MCF 10A (cell line): ENCODE data around the gene IL32. TPM values are rescaled to one million over a fixed set of nuclear protein-coding genes. Genes with fewer than 3 reads are reported as not detected.
"Not testable (repeated sequence)": the region's sequence is repeated elsewhere in the genome, so short reads cannot be mapped to it uniquely, and the experiment has no call there.

Experiments used
- BruUV-seq: library from RNA; stranded (reverse); fragments of 400-500 nt; replicated peaks from 2 replicates; lab custom pipeline; 2021; lab: Mats Ljungman, UMichigan
- CTCF ChIA-PET: fragments of 300-600 bp; sonication (Branson Sonifier 250); formaldehyde crosslinking; extraction: SDS; loops from one replicate; lab custom pipeline; 2021; ENCODE audit warnings: antibody characterized with exemption, inconsistent platforms; lab: Yijun Ruan, JAX
- POLR2A ChIA-PET: fragments of 300-600, 350-650 bp; sonication (Branson Sonifier 250); formaldehyde crosslinking; extraction: SDS; loops from one replicate; lab custom pipeline; 2020; ENCODE audit warnings: antibody characterized with exemption, inconsistent platforms; lab: Yijun Ruan, JAX
- DNase-seq: peaks from one replicate; pipeline ENCODE4 v3.0.0-alpha.2; 2018; ENCODE audit not compliant: unreplicated experiment
- H3K27ac Mint-ChIP-seq: one replicate; pipeline ENCODE4 v1.8.0; 2022; ENCODE audit warnings: mild to moderate bottlenecking, low read depth, mixed read lengths; ENCODE audit not compliant: unreplicated experiment
- H3K27me3 Mint-ChIP-seq: one replicate; pipeline ENCODE4 v1.8.0; 2022; ENCODE audit warnings: mixed read lengths; ENCODE audit not compliant: insufficient read depth, unreplicated experiment
- H3K36me3 Mint-ChIP-seq: one replicate; pipeline ENCODE4 v1.8.0; 2022; ENCODE audit warnings: mild to moderate bottlenecking, moderate library complexity, mixed read lengths; ENCODE audit not compliant: insufficient read depth, unreplicated experiment
- H3K4me1 Mint-ChIP-seq: one replicate; pipeline ENCODE4 v1.8.0; 2022; ENCODE audit warnings: mixed read lengths; ENCODE audit not compliant: insufficient read depth, unreplicated experiment
- H3K4me3 Mint-ChIP-seq: one replicate; pipeline ENCODE4 v1.8.0; 2022; ENCODE audit warnings: mild to moderate bottlenecking, moderate library complexity, mixed read lengths; ENCODE audit not compliant: unreplicated experiment
- H3K9me3 Mint-ChIP-seq: one replicate; pipeline ENCODE4 v1.8.0; 2022; ENCODE audit warnings: mixed read lengths; ENCODE audit not compliant: unreplicated experiment
- CTCF ChIP-seq: fragments of 200-600 bp; IDR thresholded peaks from one replicate; pipeline ENCODE4 v1.8.0; 2022; ENCODE audit warnings: antibody characterized with exemption, mild to moderate bottlenecking; ENCODE audit not compliant: unreplicated experiment
- intact Hi-C: fragments of 100-400 bp; cut with micrococcal nuclease; formaldehyde crosslinking; loops from 2 replicates; pipeline ENCODE4 v1.14.1; 2022
- total RNA-seq: library from RNA; stranded (reverse); gene quantifications from 2 replicates; pipeline ENCODE4 v1.2.3, GENCODE V29; 2022

The IL32 gene
- total RNA-seq, 1 experiment from 2014 or later, result 29.8 TPM

- ChIA-PET CTCF (no interaction called here), POLR2A (interaction anchor here (0.6 to 1.2 kb wide), 3 partner anchors 19 to 26 kb away, joined by 3 read pairs; partner anchors contain the start of gene ZSCAN10)
- Mint-ChIP-seq H3K27ac (no peak overlapping the region), H3K36me3 (no peaks in the 10 kb centered on the region), H3K4me3 (no peak overlapping the region), H3K27me3 (peaks cover 37% of the 10 kb centered on the region), H3K9me3 (no peaks in the 10 kb centered on the region), H3K4me1 (no peaks in the 10 kb centered on the region)
- intact Hi-C loops, result no loop called here
- TF ChIP-seq CTCF, result no peak
- no TSS peak for BruUV-seq
- no peak for DNase-seq
These were observed 14.6 kb downstream of the IL32 start for GRCh38 chr16:3080024-3080423.

GRCh38 chr16:3081957-3082356 lies 16.5 kb downstream of the IL32 start:
- H3K27me3 Mint-ChIP-seq, result peaks cover 37% of the 10 kb centered on the region
- H3K9me3 Mint-ChIP-seq, BruUV-seq, H3K36me3 Mint-ChIP-seq, DNase-seq, CTCF ChIA-PET, H3K4me1 Mint-ChIP-seq, H3K4me3 Mint-ChIP-seq, H3K27ac Mint-ChIP-seq, intact Hi-C loops: not testable (repeated sequence)
- POLR2A ChIA-PET, result interaction anchor here (0.6 kb wide), 1 partner anchor 50 kb away, joined by 3 read pairs; no protein-coding TSS in a partner anchor

- H3K36me3 Mint-ChIP-seq, intact Hi-C loops, H3K9me3 Mint-ChIP-seq, H3K27ac Mint-ChIP-seq, H3K4me3 Mint-ChIP-seq, H3K4me1 Mint-ChIP-seq, DNase-seq, BruUV-seq, POLR2A ChIA-PET: not testable (repeated sequence)
- peaks cover 29% of the 10 kb centered on the region for H3K27me3 Mint-ChIP-seq
- CTCF ChIA-PET, result interaction anchor here (0.6 kb wide), 1 partner anchor 13 kb away, joined by 3 read pairs; no protein-coding TSS in a partner anchor
These were observed 18.0 kb downstream of the IL32 start for GRCh38 chr16:3083408-3083807.

GRCh38 chr16:3084491-3084890 lies 19.1 kb downstream of the IL32 start:
- POLR2A ChIA-PET, result no interaction called here
- no peak for DNase-seq
- Mint-ChIP-seq H3K4me1 (no peaks in the 10 kb centered on the region), H3K27ac (no peak overlapping the region), H3K9me3 (no peaks in the 10 kb centered on the region), H3K27me3 (peaks cover 18% of the 10 kb centered on the region), H3K36me3 (no peaks in the 10 kb centered on the region), H3K4me3 (no peak overlapping the region)
- TF ChIP-seq CTCF, result no peak
- CTCF ChIA-PET, result no interaction called here
- BruUV-seq, result no TSS peak
- intact Hi-C loops, result no loop called here

GRCh38 chr16:3084969-3085670 lies 19.7 kb downstream of the IL32 start:
- Mint-ChIP-seq H3K9me3 (no peaks in the 10 kb centered on the region), H3K27me3 (peaks cover 12% of the 10 kb centered on the region), H3K4me3 (no peak overlapping the region), H3K36me3 (no peaks in the 10 kb centered on the region), H3K27ac (no peak overlapping the region), H3K4me1 (no peaks in the 10 kb centered on the region)
- DNase-seq, result no peak
- no TSS peak for BruUV-seq
- intact Hi-C loops, result no loop called here
- no peak for TF ChIP-seq CTCF
- ChIA-PET CTCF (no interaction called here), POLR2A (no interaction called here)
